ENCODE measurements around the gene LSM2. TPM values are rescaled to one million over a fixed set of nuclear protein-coding genes. Genes with fewer than 3 reads are reported as not detected.

LSM2 gene
- polyA plus RNA-seq, 1 experiment = 34.2 TPM

GRCh38 chr6:31761343-31761742 is 45.4 kb downstream of the LSM2 start:
- H3K4me3 ChIP-seq (ENCODE audit: low read depth, low read length) = no peak overlapping the region
- DNase-seq (ENCODE audit: low read depth, low spot score) = no peak
- CTCF ChIA-PET = no interaction called here
- H3K9me3 ChIP-seq (ENCODE audit: control insufficient read depth, insufficient read depth, low read length) = no peaks in the 10 kb centered on the region; the same call in 1 of the 2 replicates
- no peak overlapping the region for H3K27ac ChIP-seq (ENCODE audit: low read depth, low read length)
- H3K27me3 ChIP-seq (ENCODE audit: control insufficient read depth, insufficient read depth, low read length) = no peaks in the 10 kb centered on the region
- POLR2A ChIA-PET = no interaction called here
- TF ChIP-seq, protein P1, sequence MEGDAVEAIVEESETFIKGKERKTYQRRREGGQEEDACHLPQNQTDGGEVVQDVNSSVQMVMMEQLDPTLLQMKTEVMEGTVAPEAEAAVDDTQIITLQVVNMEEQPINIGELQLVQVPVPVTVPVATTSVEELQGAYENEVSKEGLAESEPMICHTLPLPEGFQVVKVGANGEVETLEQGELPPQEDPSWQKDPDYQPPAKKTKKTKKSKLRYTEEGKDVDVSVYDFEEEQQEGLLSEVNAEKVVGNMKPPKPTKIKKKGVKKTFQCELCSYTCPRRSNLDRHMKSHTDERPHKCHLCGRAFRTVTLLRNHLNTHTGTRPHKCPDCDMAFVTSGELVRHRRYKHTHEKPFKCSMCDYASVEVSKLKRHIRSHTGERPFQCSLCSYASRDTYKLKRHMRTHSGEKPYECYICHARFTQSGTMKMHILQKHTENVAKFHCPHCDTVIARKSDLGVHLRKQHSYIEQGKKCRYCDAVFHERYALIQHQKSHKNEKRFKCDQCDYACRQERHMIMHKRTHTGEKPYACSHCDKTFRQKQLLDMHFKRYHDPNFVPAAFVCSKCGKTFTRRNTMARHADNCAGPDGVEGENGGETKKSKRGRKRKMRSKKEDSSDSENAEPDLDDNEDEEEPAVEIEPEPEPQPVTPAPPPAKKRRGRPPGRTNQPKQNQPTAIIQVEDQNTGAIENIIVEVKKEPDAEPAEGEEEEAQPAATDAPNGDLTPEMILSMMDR (IDR thresholded peaks at IDR 0.05; ENCODE audit: low read depth, low read length) = no peak

DNA sequence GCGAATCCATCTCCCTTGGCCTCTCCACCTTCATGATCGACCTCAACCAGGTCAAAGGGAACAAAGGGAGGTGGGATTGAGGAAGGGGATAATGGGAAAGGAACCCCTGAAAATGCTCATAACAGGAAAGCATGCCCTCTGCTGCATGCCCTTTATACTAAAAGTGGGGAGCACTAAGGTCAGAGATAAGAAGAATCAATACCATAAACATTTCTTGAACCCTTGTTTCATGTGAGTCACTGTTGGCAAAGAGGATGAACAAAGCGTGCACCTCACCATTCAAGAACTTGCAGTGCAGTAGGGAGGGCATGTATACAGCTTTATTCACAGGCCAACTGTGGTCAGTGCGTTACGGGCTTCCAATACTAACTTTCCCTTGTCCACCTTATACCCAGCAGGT is 46.0 kb downstream of the LSM2 start:
- ChIA-PET POLR2A (no interaction called here), CTCF (no interaction called here)
- Histone ChIP-seq H3K27me3 (ENCODE audit: control insufficient read depth, insufficient read depth, low read length) (no peaks in the 10 kb centered on the region), H3K4me3 (ENCODE audit: low read depth, low read length) (no peak overlapping the region), H3K9me3 (ENCODE audit: control insufficient read depth, insufficient read depth, low read length) (no peaks in the 10 kb centered on the region), H3K27ac (ENCODE audit: low read depth, low read length) (no peak overlapping the region)
- TF ChIP-seq, protein P1 (IDR thresholded peaks at IDR 0.05; ENCODE audit: low read depth, low read length) = no peak
- no peak for DNase-seq (ENCODE audit: low read depth, low spot score)

GRCh38 chr6:31758281-31758680 is 48.5 kb downstream of the LSM2 start:
- Histone ChIP-seq H3K27ac (ENCODE audit: low read depth, low read length) (no peak overlapping the region), H3K9me3 (ENCODE audit: control insufficient read depth, insufficient read depth, low read length) (no peaks in the 10 kb centered on the region), H3K4me3 (ENCODE audit: low read depth, low read length) (no peak overlapping the region), H3K27me3 (ENCODE audit: control insufficient read depth, insufficient read depth, low read length) (no peaks in the 10 kb centered on the region)
- ChIA-PET CTCF (interaction anchor here (1.7 kb wide), 3 partner anchors 11 to 33 kb away, joined by 4 to 9 read pairs (median 8); no protein-coding TSS in a partner anchor), POLR2A (no interaction called here)
- TF ChIP-seq, protein P1 (IDR thresholded peaks at IDR 0.05; ENCODE audit: low read depth, low read length) = no peak
- DNase-seq (ENCODE audit: low read depth, low spot score) = no peak

DNA sequence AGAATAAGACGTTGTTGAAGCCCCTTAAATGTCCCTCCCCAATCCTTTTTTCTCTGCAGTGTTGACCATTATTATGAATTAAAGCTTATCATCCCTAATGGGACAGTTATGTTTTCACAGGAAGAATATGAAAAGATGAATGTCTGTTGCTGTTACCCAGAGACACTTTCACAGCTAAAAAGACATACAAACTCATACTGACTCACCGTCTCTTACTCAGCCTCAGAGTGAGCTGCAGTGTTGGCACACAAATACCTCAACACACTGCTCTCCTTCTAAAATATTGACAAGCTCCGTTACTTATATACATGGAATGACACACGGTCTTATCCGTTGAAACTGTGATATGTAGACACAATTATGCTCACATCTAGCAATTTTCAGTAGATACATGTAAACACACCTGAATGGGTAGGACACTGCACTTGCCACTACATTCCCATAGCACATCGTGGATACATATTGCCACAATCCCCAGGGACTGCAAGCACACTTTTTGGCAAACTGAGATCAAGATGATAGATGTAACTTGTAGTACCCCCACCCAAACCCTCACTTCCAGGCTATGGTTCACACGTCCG is 53.9 kb downstream of the LSM2 start:
- CTCF ChIA-PET = interaction anchor here (0.5 to 1.7 kb wide), 4 partner anchors 11 to 96 kb away, joined by 3 to 10 read pairs (median 6); no protein-coding TSS in a partner anchor
- DNase-seq (ENCODE audit: low read depth, low spot score) = no peak
- Histone ChIP-seq H3K4me3 (ENCODE audit: low read depth, low read length) (no peak overlapping the region), H3K27me3 (ENCODE audit: control insufficient read depth, insufficient read depth, low read length) (no peaks in the 10 kb centered on the region), H3K9me3 (ENCODE audit: control insufficient read depth, insufficient read depth, low read length) (no peaks in the 10 kb centered on the region), H3K27ac (ENCODE audit: low read depth, low read length) (peak overlapping the region; percentile 21)
- POLR2A ChIA-PET = interaction anchor here (0.7 to 1.1 kb wide), 6 partner anchors 13 to 1080 kb away, joined by 3 to 6 read pairs (median 4); partner anchors contain the start of genes C6orf47, CLIC1, DHX16 and MSH5
- TF ChIP-seq, protein P1 (IDR thresholded peaks at IDR 0.05; ENCODE audit: low read depth, low read length) = no peak

DNA sequence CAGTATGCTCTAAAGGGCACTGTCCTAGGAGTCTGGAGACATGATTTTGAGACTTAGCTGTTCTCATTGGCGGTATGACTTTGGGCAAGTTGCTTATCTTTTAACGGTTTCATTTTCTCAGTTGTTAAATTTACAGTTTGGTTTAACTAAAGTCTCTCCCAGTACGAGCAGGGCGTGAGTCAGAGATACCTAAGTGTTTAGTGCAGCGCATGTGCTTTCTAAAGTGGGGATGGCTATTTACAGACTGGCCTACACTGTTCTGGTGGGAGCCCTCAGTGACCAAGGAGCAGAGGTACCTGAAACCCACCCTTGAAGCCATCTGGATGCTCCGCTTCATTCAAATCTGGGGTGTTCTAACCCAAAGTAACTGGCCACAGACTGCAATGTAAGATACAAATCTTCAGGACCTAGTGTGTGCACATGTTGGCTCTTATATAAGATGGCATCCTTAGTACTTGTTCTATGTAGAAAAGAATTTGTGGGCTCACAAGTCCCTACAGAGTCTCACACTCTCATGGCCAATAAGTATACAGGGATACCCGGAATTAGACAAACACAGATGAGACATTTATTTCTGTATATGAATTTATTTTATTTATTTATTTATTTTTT is 56.2 kb downstream of the LSM2 start:
- Histone ChIP-seq H3K27me3 (ENCODE audit: control insufficient read depth, insufficient read depth, low read length) (no peaks in the 10 kb centered on the region), H3K4me3 (ENCODE audit: low read depth, low read length) (no peak overlapping the region), H3K27ac (ENCODE audit: low read depth, low read length) (no peak overlapping the region), H3K9me3 (ENCODE audit: control insufficient read depth, insufficient read depth, low read length) (no peaks in the 10 kb centered on the region)
- POLR2A ChIA-PET = no interaction called here
- no peak for DNase-seq (ENCODE audit: low read depth, low spot score)
- CTCF ChIA-PET = no interaction called here
- TF ChIP-seq, protein P1 (IDR thresholded peaks at IDR 0.05; ENCODE audit: low read depth, low read length) = no peak
